MM.1S (cell line): ENCODE data around the gene DUOX1.

Experiments used
- CTCF ChIP-seq: fragments of 300-600 bp; sonication (generic); IDR thresholded peaks from 2 replicates; pipeline ENCODE4 v1.5.1; 2016; ENCODE audit warnings: antibody characterized with exemption, low read length, mixed read lengths
- EZH2 ChIP-seq: fragments of 300-600 bp; sonication (generic); optimal IDR thresholded peaks from 2 replicates; pipeline ENCODE3; 2017; ENCODE audit warnings: low read depth, mild to moderate bottlenecking, antibody characterized with exemption, low read length, mixed read lengths
- EZH2phosphoT487 ChIP-seq: fragments of 300-600 bp; sonication (generic); IDR thresholded peaks from 2 replicates; pipeline ENCODE4 v1.6.1; 2018; ENCODE audit warnings: antibody characterized with exemption, low read length

- TF ChIP-seq CTCF (no peak), EZH2 (no peak), EZH2phosphoT487 (no peak)
These were observed 44.8 kb downstream of the DUOX1 start for GRCh38 chr15:45174577-45174976.
